ENCODE measurements around the gene AGAP3.

AGAP3 gene

DNA sequence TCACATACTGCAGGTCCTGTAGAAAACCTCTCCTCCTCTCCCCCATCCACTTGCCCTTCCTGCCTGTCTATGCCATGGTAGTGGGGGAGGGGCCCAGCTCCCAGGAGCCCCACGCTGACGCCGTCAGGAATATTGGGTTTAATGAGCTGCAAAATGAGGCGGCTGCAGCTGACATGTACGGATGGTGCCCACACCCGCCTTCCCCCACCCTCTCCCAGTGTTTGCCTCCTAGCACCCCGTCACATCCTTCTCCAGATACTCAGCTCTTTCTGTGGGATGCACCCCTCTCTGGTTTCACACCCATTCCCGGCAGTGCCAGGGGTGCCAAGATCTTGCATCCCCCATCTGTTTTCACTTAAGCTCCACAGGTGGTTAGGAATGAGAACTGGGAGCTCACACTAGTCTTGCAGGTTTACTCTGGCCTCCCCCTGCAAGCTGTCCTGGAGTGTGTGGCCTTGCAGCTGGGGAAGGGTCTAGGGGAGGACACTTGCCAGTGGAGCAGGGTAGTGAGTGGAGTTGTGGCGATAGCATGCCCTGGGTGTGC lies 55.1 kb downstream of the AGAP3 start:
- Histone ChIP-seq H3K27me3 (ENCODE audit: insufficient read depth, low read length) (no peaks in the 10 kb centered on the region), H3K36me3 (ENCODE audit: insufficient read depth, low read length) (peaks cover 52% of the 10 kb centered on the region), H3K4me3 (ENCODE audit: low read length) (no peak overlapping the region)

DNA sequence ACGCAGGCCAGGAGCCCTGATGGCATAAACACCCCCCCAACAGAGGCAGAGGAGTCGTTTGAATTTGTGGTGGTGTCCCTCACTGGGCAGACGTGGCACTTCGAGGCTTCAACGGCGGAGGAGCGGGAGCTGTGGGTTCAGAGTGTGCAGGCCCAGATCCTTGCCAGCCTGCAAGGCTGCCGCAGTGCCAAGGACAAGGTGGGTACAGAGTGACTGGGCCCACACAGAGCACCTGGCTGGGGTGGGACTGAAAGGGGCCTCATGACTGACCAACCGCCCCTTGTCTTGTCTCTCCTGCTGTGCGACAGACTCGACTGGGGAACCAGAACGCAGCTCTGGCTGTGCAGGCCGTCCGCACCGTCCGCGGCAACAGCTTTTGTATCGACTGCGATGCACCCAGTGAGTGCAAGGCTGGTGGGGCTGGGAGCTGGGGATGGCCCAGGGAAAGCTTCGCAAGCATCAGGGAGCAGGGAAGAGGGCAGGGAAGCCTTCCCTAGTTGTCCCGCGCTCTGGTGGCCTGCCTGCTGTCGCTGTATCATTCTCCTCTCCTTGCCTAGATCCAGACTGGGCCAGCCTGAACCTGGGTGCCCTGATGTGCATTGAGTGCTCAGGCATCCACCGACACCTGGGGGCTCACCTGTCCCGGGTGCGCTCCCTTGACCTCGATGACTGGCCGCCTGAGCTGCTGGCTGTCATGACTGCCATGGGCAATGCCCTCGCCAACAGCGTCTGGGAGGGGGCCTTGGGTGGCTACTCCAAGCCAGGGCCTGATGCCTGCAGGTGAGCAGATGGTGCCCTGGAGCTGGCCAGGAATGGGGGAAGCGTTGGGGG lies 55.8 kb downstream of the AGAP3 start:
- Histone ChIP-seq H3K27me3 (ENCODE audit: insufficient read depth, low read length) (no peaks in the 10 kb centered on the region), H2AFZ (ENCODE audit: low read depth, low read length) (no peak overlapping the region), H3K4me1 (ENCODE audit: insufficient read depth, low read length) (no peaks in the 10 kb centered on the region), H3K4me3 (ENCODE audit: low read length) (no peak overlapping the region), H3K9me3 (ENCODE audit: low read length) (no peaks in the 10 kb centered on the region), H3K36me3 (ENCODE audit: insufficient read depth, low read length) (peaks cover 46% of the 10 kb centered on the region)

More for the DNA sequence above, 55.1 kb downstream of the AGAP3 start:
- Histone ChIP-seq H3K4me1 (ENCODE audit: insufficient read depth, low read length) (no peaks in the 10 kb centered on the region), H3K9me3 (ENCODE audit: low read length) (no peaks in the 10 kb centered on the region), H2AFZ (ENCODE audit: low read depth, low read length) (no peak overlapping the region)

DNA sequence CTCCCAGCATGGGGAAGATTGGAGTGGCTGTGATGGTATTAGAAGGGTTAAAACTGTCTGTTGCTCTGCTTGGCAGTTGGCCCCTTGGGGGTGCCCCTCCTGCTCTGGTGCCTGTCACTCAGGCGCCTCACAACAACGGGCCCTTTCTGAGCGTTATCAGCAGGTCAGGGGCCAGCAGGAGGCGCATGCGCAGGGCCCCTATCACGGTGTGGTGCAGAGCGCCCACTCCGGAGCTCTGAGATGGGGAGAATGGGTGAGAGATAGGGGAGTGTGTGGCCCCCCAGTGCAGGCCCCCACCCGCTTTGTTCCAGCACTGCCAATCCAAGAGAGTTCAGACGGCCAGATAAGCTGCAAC lies 56.4 kb downstream of the AGAP3 start:
- peaks cover 43% of the 10 kb centered on the region for H3K36me3 ChIP-seq (ENCODE audit: insufficient read depth, low read length)
- no peaks in the 10 kb centered on the region for H3K9me3 ChIP-seq (ENCODE audit: low read length)
- H2AFZ ChIP-seq (ENCODE audit: low read depth, low read length) = no peak overlapping the region
- no peaks in the 10 kb centered on the region for H3K27me3 ChIP-seq (ENCODE audit: insufficient read depth, low read length)
- no peaks in the 10 kb centered on the region for H3K4me1 ChIP-seq (ENCODE audit: insufficient read depth, low read length)
- H3K4me3 ChIP-seq (ENCODE audit: low read length) = no peak overlapping the region

DNA sequence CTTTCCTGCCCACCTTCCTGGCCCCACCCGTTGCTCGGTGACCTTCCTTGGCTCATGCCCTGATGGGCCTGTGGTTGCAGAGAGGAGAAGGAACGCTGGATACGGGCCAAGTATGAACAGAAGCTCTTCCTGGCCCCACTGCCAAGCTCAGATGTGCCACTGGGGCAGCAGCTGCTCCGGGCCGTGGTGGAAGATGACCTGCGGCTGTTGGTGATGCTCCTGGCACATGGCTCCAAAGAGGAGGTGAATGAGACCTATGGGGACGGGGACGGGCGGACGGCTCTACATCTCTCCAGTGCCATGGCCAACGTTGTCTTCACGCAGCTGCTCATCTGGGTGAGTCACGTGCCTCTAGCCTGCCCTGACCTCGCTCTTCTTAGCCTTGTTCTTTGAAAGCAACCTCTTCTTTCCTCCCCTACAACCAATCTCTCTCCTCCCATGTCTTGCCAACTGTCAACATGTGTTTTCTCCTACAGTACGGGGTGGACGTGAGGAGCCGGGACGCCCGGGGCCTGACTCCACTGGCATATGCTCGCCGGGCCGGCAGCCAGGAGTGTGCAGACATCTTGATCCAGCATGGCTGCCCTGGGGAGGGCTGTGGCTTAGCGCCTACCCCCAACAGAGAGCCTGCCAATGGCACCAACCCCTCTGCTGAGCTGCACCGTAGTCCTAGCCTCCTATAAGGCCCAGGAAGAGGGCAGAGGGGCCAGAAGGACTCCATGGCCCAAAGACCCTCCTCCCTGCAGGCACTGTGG lies 57.2 kb downstream of the AGAP3 start:
- Histone ChIP-seq H3K4me3 (ENCODE audit: low read length) (no peak overlapping the region), H3K36me3 (ENCODE audit: insufficient read depth, low read length) (peaks cover 43% of the 10 kb centered on the region)

DNA sequence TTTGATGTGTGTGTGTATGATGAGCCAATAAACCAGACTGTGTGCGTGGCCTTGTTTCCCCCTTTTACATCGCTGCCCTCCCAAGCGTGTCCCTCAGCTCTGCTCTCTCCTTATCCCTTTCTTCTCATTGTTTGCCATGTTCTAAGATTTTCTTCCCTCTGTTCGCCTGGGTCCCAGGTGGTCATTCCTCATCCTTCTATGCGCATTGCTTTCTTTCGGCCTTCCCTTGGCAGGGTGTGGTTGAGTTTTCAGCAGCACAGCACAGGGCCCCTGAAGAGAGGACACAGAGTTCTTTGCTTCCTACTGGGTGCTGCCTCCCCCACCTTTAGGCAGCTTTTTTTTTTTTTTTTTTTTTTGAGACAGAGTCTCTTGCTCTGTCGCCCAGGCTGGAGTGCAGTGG lies 58.1 kb downstream of the AGAP3 start:
- Histone ChIP-seq H3K27me3 (ENCODE audit: insufficient read depth, low read length) (no peaks in the 10 kb centered on the region), H3K4me1 (ENCODE audit: insufficient read depth, low read length) (no peaks in the 10 kb centered on the region), H3K4me3 (ENCODE audit: low read length) (no peak overlapping the region), H2AFZ (ENCODE audit: low read depth, low read length) (no peak overlapping the region), H3K9me3 (ENCODE audit: low read length) (no peaks in the 10 kb centered on the region), H3K36me3 (ENCODE audit: insufficient read depth, low read length) (peaks cover 41% of the 10 kb centered on the region)

More for the DNA sequence above, 57.2 kb downstream of the AGAP3 start:
- H3K27me3 ChIP-seq (ENCODE audit: insufficient read depth, low read length) = no peaks in the 10 kb centered on the region
- H2AFZ ChIP-seq (ENCODE audit: low read depth, low read length) = no peak overlapping the region
- no peaks in the 10 kb centered on the region for H3K9me3 ChIP-seq (ENCODE audit: low read length)
- H3K4me1 ChIP-seq (ENCODE audit: insufficient read depth, low read length) = no peaks in the 10 kb centered on the region

DNA sequence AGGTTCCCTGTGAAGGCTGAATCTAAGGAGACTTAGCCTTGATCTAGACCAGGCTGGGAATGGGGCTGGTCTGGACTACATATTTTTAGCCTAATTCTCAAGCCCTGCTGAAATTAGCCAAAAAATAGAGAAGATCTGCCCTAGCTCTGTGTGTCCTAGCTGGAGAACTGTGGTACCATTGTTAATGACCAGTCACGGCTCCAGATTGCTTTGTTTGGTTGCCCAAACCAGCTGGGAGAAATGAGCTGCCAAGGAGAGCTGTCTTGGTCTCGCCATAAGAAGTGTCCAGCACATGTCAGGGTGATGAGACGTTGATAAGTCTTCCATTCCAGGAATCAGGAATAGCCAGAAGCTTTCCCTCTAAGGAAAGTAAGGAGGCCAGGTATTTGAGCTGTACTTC lies 60.5 kb downstream of the AGAP3 start:
- H3K27me3 ChIP-seq (ENCODE audit: insufficient read depth, low read length) = peaks cover 20% of the 10 kb centered on the region
- no peak overlapping the region for H3K4me3 ChIP-seq (ENCODE audit: low read length)
- no peaks in the 10 kb centered on the region for H3K4me1 ChIP-seq (ENCODE audit: insufficient read depth, low read length)
- H2AFZ ChIP-seq (ENCODE audit: low read depth, low read length) = no peak overlapping the region
- H3K9me3 ChIP-seq (ENCODE audit: low read length) = no peaks in the 10 kb centered on the region
- peaks cover 30% of the 10 kb centered on the region for H3K36me3 ChIP-seq (ENCODE audit: insufficient read depth, low read length)

DNA sequence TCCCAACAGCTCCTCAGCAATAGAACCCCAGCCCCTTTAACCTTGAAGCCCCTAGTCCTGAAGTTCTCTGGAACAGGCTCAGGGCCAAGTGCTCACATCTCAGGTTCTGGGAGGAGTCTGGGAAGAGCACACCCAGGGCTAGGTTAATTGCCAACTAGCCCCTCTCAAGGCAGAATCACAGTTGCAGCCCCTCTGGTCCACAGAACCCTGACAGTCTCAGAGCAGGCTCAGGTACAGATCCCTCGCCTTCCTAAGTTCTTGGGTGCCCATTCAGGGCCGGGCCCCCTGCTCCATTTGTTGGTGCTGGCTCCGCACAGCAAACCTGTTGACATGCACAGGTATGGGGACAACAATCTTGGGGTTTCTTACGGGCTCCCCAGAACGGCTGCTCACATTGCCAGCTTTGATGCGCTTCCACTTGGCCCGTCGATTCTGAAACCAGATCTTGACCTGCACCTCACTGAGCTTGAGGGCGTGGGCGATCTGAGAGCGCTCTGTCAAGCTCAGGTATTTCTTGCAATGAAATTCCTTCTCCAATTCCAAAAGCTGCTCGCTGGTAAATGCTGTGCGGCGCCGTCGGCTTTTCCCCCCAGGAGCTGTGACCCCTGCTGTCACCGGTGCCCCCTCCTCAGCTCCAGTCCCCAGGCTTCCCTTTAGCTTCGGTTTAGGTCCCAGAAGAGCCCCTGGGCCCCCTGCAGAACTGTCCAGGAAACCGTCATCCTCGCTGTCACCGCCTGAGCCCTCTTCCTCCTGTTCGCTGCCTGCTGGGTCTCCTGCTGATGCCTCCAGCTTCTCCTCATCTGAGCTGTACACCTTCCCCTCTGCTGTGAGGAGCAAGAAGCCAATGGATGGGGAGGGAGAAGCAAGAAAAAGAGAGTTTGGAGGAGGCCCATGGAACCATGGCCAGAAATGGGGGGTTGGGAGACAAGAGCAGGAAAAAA lies 62.3 kb downstream of the AGAP3 start:
- H3K4me1 ChIP-seq (ENCODE audit: insufficient read depth, low read length) = peaks cover 4% of the 10 kb centered on the region
- H3K27me3 ChIP-seq (ENCODE audit: insufficient read depth, low read length) = peaks cover 20% of the 10 kb centered on the region
- no peak overlapping the region for H2AFZ ChIP-seq (ENCODE audit: low read depth, low read length)
- peaks cover 12% of the 10 kb centered on the region for H3K36me3 ChIP-seq (ENCODE audit: insufficient read depth, low read length)
- no peak overlapping the region for H3K4me3 ChIP-seq (ENCODE audit: low read length)
- no peaks in the 10 kb centered on the region for H3K9me3 ChIP-seq (ENCODE audit: low read length)

DNA sequence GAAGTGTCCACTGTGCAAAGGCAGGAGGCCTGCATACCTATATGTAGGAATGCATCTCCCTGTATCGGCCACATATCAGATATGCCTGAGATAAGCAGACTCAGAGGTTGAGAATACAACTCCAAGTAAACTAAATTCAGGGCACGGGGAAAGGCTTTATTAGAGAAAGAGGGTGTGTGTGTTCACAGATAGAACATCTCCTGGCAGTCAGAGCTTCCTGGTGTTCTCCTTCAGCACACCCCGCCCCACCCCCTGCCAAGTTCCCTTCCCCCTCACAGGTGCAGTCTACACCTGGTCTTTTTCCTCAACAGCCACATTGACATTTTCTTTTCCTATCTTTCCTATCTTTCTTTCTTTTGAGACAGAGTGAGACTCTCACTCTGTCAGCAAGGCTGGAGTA lies 64.1 kb downstream of the AGAP3 start:
- H3K36me3 ChIP-seq (ENCODE audit: insufficient read depth, low read length) = no peaks in the 10 kb centered on the region
- H3K27me3 ChIP-seq (ENCODE audit: insufficient read depth, low read length) = peaks cover 28% of the 10 kb centered on the region
- no peak overlapping the region for H3K4me3 ChIP-seq (ENCODE audit: low read length)
- no peaks in the 10 kb centered on the region for H3K9me3 ChIP-seq (ENCODE audit: low read length)
- H2AFZ ChIP-seq (ENCODE audit: low read depth, low read length) = no peak overlapping the region
- peaks cover 4% of the 10 kb centered on the region for H3K4me1 ChIP-seq (ENCODE audit: insufficient read depth, low read length)

DNA sequence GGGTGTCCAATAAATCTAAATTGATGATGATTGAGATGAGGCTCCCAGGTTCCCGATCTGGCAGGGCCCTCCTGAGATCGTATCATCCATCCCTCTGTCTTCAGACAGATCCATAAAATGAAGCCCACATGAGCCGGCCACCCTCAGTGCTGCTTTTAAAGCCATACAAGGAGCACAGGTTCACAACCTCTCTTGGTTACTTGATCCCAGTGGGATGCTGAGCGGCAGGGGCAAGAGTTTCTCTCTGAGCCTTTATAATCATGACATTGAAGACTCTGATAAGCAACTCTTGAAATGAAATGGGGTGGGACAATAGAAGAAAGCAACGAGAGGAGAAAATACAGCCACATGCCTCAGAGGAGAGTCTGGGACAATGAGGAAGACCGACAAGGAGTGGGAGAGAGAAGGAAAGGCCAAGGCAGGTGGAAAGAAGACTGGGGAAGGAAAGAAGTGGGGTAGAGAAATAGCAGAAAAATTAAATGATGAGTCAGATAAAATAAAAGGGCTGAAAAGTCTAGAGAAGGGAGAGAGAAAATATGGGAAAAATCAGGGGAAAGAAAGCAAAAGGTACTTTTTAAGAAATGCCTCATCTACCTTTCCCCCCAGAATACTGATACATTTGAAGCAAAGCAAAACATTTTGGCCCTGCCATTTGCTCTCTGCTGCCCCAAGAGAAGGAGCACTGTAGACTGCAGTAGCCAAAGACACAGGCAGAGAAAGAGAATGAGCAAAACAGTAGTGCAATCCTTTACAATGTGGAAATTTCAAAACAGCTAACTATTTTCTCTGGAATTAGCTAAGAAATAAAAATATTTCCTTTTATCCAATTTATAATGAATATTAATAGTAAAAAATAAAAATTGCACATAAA lies 66.6 kb downstream of the AGAP3 start:
- Histone ChIP-seq H3K27me3 (ENCODE audit: insufficient read depth, low read length) (peaks cover 35% of the 10 kb centered on the region), H2AFZ (ENCODE audit: low read depth, low read length) (no peak overlapping the region), H3K9me3 (ENCODE audit: low read length) (no peaks in the 10 kb centered on the region), H3K4me1 (ENCODE audit: insufficient read depth, low read length) (peaks cover 4% of the 10 kb centered on the region), H3K4me3 (ENCODE audit: low read length) (no peak overlapping the region), H3K36me3 (ENCODE audit: insufficient read depth, low read length) (no peaks in the 10 kb centered on the region)

DNA sequence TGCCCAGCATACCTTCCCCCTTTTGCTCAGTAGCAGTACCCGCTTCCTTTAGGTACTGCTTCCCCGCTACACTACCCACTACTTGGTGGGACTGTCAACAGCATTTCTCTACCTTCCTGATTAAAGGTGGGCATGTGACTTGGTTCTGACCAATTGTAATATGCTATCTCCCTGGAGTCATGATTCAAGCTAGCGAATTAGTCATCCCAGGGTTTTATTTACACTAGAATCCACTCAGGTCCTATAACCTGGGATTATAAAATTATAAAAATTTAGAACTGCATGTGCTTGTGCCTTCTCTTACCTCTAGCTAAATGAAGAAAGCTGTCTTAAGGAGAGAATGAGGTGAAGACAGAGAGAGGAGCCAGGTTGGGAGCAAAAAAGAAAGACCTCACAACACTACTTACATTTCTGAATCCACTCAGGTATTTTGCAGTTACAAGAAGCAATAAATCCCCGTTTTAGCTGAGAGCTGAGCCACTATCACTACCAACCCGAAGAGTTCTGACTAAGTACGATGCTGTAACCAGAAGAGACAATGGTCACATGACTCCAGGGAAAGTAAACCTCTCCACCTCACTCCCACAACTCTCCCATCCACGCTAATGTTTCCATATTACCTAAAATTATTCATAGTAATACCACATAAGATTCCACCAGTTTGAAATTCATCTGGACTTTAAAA lies 71.5 kb downstream of the AGAP3 start:
- Histone ChIP-seq H3K27me3 (ENCODE audit: insufficient read depth, low read length) (peaks cover 50% of the 10 kb centered on the region), H2AFZ (ENCODE audit: low read depth, low read length) (no peak overlapping the region), H3K4me1 (ENCODE audit: insufficient read depth, low read length) (peaks cover under 1% of the 10 kb centered on the region), H3K36me3 (ENCODE audit: insufficient read depth, low read length) (no peaks in the 10 kb centered on the region), H3K4me3 (ENCODE audit: low read length) (no peak overlapping the region), H3K9me3 (ENCODE audit: low read length) (no peaks in the 10 kb centered on the region)

DNA sequence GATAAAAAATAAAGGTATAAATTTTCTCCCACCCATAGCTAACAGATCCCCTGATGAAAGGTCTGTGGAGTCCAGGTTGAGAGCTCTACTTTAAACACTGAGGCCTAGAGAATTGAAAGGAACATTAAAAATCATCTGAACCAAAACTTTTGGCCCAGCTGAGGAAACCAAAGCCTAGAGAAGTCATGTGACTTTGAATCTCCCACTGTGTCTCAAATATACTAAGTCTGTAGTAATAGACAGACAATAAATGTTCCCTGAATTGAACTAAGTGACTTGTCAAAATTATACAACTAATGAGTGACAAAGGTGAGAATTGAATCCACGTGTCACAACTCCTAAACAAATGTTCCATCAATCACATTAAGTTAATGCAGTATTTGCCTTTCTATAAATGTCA lies 75.5 kb downstream of the AGAP3 start:
- Histone ChIP-seq H3K4me1 (ENCODE audit: insufficient read depth, low read length) (peaks cover 4% of the 10 kb centered on the region), H3K9me3 (ENCODE audit: low read length) (no peaks in the 10 kb centered on the region), H3K27me3 (ENCODE audit: insufficient read depth, low read length) (peaks cover 78% of the 10 kb centered on the region), H3K4me3 (ENCODE audit: low read length) (no peak overlapping the region), H2AFZ (ENCODE audit: low read depth, low read length) (no peak overlapping the region), H3K36me3 (ENCODE audit: insufficient read depth, low read length) (no peaks in the 10 kb centered on the region)

All from neuron (in vitro differentiated cells).